ENCODE results near the gene TLR9.

Gene TLR9

DNA sequence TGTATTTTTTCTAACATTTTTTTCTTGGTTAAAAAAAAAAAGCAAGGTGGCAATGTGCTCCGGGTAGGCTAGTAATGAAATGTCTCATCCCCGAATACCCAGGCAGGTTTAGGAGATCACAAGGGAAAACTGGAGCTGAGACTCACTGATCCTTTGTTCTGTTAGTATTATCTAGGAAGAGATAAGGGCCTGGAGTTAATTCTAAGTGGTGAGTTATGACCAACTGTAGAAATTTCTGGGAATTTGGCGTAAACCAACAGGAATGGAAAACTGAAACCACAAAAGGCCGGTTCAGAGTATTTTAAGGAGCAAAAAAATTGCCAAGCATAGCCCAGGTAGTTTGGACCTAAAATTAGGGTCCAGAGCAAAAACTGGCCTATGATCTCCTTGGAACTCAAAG lies 32.5 kb upstream of the TLR9 start:
- DNase-seq, result no peak
- no peak overlapping the region for H2BK15ac ChIP-seq (replicated peaks; ENCODE audit: low read depth)
- no peak overlapping the region for H4K8ac ChIP-seq (ENCODE audit: low read depth, low read length)
- no peak overlapping the region for H2AK5ac ChIP-seq (ENCODE audit: low read length)
- H3K4me2 ChIP-seq (ENCODE audit: low read length), result no peak overlapping the region
- H2BK120ac ChIP-seq (ENCODE audit: low read depth, low read length), result no peak overlapping the region
- no peak overlapping the region for H3K56ac ChIP-seq (ENCODE audit: low read length)
- no peak overlapping the region for H3K9ac ChIP-seq (ENCODE audit: low read length)
- H3K79me2 ChIP-seq (ENCODE audit: control insufficient read depth, insufficient read depth, low read length), result no peaks in the 10 kb centered on the region
- no peak overlapping the region for H2BK5ac ChIP-seq (ENCODE audit: low read length)
- peaks cover 23% of the 10 kb centered on the region for H3K36me3 ChIP-seq (ENCODE audit: control insufficient read depth, insufficient read depth, low read length)
- no peak overlapping the region for H3K4me3 ChIP-seq (ENCODE audit: low read length)
- H4K5ac ChIP-seq (ENCODE audit: low read length), result no peak overlapping the region
- no peaks in the 10 kb centered on the region for H3K27me3 ChIP-seq (ENCODE audit: insufficient read depth, low read length, poor library complexity)
- no peak overlapping the region for H3K23ac ChIP-seq (ENCODE audit: low read length)
- H3K18ac ChIP-seq (ENCODE audit: low read length), result no peak overlapping the region
- H3K27ac ChIP-seq (ENCODE audit: low read depth, low read length), result no peak overlapping the region
- H3K4me1 ChIP-seq (ENCODE audit: control insufficient read depth, low read depth, low read length), result no peaks in the 10 kb centered on the region
- H3K79me1 ChIP-seq (ENCODE audit: low read length), result peaks cover 2% of the 10 kb centered on the region
- WGBS (ENCODE audit: extremely low coverage, insufficient coverage, low lambda C conversion rate), result no CpG with 5 or more reads among the region's 4 CpGs
- H3K4ac ChIP-seq (ENCODE audit: low read depth, low read length), result no peak overlapping the region

DNA sequence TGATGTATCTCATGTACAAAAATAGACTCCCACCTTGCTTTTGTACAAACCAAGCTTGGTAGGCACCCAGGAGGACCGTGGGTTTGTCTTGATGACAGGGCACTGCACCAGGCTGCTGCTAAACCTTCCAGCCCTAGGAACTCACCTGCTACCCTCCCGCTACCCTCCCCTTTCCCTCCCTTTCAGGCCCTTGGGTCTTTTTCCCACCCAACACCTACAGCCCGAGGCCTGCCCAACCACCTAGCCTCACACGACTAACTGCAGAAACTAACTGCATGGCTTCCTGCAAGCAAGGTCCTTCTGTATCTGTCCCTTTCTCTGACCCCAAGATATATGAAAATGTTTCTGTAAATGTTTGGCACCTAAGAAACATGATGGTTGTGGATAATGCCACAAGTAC lies 31.2 kb upstream of the TLR9 start:
- H3K36me3 ChIP-seq (ENCODE audit: control insufficient read depth, insufficient read depth, low read length), result peaks cover 23% of the 10 kb centered on the region
- no peak overlapping the region for H3K9ac ChIP-seq (ENCODE audit: low read length)
- no peak overlapping the region for H2BK15ac ChIP-seq (replicated peaks; ENCODE audit: low read depth)
- H3K18ac ChIP-seq (ENCODE audit: low read length), result no peak overlapping the region
- WGBS (ENCODE audit: extremely low coverage, insufficient coverage, low lambda C conversion rate), result no CpG with 5 or more reads among the region's 4 CpGs
- no peaks in the 10 kb centered on the region for H3K79me1 ChIP-seq (ENCODE audit: low read length)
- H3K79me2 ChIP-seq (ENCODE audit: control insufficient read depth, insufficient read depth, low read length), result no peaks in the 10 kb centered on the region
- H2BK120ac ChIP-seq (ENCODE audit: low read depth, low read length), result no peak overlapping the region
- no peak overlapping the region for H2BK5ac ChIP-seq (ENCODE audit: low read length)
- no peak overlapping the region for H3K4ac ChIP-seq (ENCODE audit: low read depth, low read length)
- no peak overlapping the region for H2AK5ac ChIP-seq (ENCODE audit: low read length)
- no peak overlapping the region for H3K56ac ChIP-seq (ENCODE audit: low read length)
- H3K23ac ChIP-seq (ENCODE audit: low read length), result no peak overlapping the region
- H3K4me2 ChIP-seq (ENCODE audit: low read length), result no peak overlapping the region
- H4K5ac ChIP-seq (ENCODE audit: low read length), result no peak overlapping the region
- no peak overlapping the region for H3K27ac ChIP-seq (ENCODE audit: low read depth, low read length)
- no peaks in the 10 kb centered on the region for H3K27me3 ChIP-seq (ENCODE audit: insufficient read depth, low read length, poor library complexity)
- H3K4me3 ChIP-seq (ENCODE audit: low read length), result no peak overlapping the region
- H3K4me1 ChIP-seq (ENCODE audit: control insufficient read depth, low read depth, low read length), result no peaks in the 10 kb centered on the region
- DNase-seq, result no peak
- no peak overlapping the region for H4K8ac ChIP-seq (ENCODE audit: low read depth, low read length)

DNA sequence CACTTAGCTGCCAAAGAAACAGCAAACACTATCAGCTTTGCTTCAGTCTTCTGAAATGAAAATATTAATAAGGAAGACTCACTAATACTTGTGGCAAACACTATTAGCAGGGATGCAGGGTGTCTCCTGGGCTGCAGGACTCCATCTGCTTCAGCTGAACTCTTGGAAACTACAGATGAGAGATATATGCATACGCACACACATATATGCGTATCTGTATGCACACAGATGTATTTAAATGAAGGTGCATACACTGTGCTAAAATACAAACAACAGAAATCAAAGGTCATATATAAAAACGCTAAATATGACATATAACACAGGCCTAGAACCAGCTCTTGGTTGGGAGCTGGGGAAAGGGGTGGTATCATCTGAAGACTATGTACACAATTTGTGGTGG lies 30.7 kb upstream of the TLR9 start:
- H3K4me1 ChIP-seq (ENCODE audit: control insufficient read depth, low read depth, low read length), result no peaks in the 10 kb centered on the region
- H2BK15ac ChIP-seq (replicated peaks; ENCODE audit: low read depth), result no peak overlapping the region
- H2BK120ac ChIP-seq (ENCODE audit: low read depth, low read length), result no peak overlapping the region
- H3K9ac ChIP-seq (ENCODE audit: low read length), result no peak overlapping the region
- H3K23ac ChIP-seq (ENCODE audit: low read length), result no peak overlapping the region
- WGBS (ENCODE audit: extremely low coverage, insufficient coverage, low lambda C conversion rate), result no CpG with 5 or more reads among the region's 3 CpGs
- no peak overlapping the region for H4K8ac ChIP-seq (ENCODE audit: low read depth, low read length)
- no peak overlapping the region for H3K56ac ChIP-seq (ENCODE audit: low read length)
- H4K5ac ChIP-seq (ENCODE audit: low read length), result no peak overlapping the region
- DNase-seq, result no peak
- no peak overlapping the region for H2AK5ac ChIP-seq (ENCODE audit: low read length)
- H3K4ac ChIP-seq (ENCODE audit: low read depth, low read length), result no peak overlapping the region
- H3K4me3 ChIP-seq (ENCODE audit: low read length), result no peak overlapping the region
- no peaks in the 10 kb centered on the region for H3K79me2 ChIP-seq (ENCODE audit: control insufficient read depth, insufficient read depth, low read length)
- no peak overlapping the region for H3K27ac ChIP-seq (ENCODE audit: low read depth, low read length)
- no peak overlapping the region for H2BK5ac ChIP-seq (ENCODE audit: low read length)
- H3K18ac ChIP-seq (ENCODE audit: low read length), result no peak overlapping the region
- no peaks in the 10 kb centered on the region for H3K27me3 ChIP-seq (ENCODE audit: insufficient read depth, low read length, poor library complexity)
- no peak overlapping the region for H3K4me2 ChIP-seq (ENCODE audit: low read length)
- peaks cover 23% of the 10 kb centered on the region for H3K36me3 ChIP-seq (ENCODE audit: control insufficient read depth, insufficient read depth, low read length)
- H3K79me1 ChIP-seq (ENCODE audit: low read length), result no peaks in the 10 kb centered on the region

DNA sequence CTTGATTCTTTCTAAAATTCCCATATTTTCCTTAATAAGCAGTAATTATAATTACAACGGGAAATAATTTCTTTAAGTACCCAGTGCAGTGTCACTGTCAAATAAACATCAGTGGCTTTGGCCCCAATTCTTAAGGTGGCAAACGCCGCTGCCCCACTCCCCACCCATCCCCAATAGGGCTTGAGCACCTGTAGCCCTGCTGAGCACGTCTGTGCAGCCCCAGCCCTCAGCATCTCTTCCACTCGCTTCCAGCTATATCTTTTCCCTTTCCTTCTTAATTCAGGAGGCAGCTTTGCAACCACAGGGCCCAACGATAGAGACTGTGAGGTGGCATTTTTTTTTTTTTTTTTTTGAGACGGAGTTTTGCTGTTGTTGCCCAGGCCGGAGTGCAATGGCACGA lies 29.2 kb upstream of the TLR9 start:
- Histone ChIP-seq H3K23ac (ENCODE audit: low read length) (no peak overlapping the region), H3K18ac (ENCODE audit: low read length) (no peak overlapping the region), H2BK5ac (ENCODE audit: low read length) (no peak overlapping the region), H4K5ac (ENCODE audit: low read length) (no peak overlapping the region), H3K4ac (ENCODE audit: low read depth, low read length) (no peak overlapping the region), H2AK5ac (ENCODE audit: low read length) (no peak overlapping the region), H4K8ac (ENCODE audit: low read depth, low read length) (no peak overlapping the region), H2BK15ac (replicated peaks; ENCODE audit: low read depth) (no peak overlapping the region), H3K79me2 (ENCODE audit: control insufficient read depth, insufficient read depth, low read length) (no peaks in the 10 kb centered on the region), H2BK120ac (ENCODE audit: low read depth, low read length) (no peak overlapping the region), H3K56ac (ENCODE audit: low read length) (no peak overlapping the region), H3K4me3 (ENCODE audit: low read length) (no peak overlapping the region), H3K27ac (ENCODE audit: low read depth, low read length) (no peak overlapping the region), H3K36me3 (ENCODE audit: control insufficient read depth, insufficient read depth, low read length) (peaks cover 22% of the 10 kb centered on the region), H3K27me3 (ENCODE audit: insufficient read depth, low read length, poor library complexity) (no peaks in the 10 kb centered on the region), H3K9ac (ENCODE audit: low read length) (no peak overlapping the region), H3K4me2 (ENCODE audit: low read length) (no peak overlapping the region), H3K79me1 (ENCODE audit: low read length) (no peaks in the 10 kb centered on the region), H3K4me1 (ENCODE audit: control insufficient read depth, low read depth, low read length) (no peaks in the 10 kb centered on the region)
- DNase-seq, result no peak
- WGBS (ENCODE audit: extremely low coverage, insufficient coverage, low lambda C conversion rate), result no CpG with 5 or more reads among the region's 9 CpGs

DNA sequence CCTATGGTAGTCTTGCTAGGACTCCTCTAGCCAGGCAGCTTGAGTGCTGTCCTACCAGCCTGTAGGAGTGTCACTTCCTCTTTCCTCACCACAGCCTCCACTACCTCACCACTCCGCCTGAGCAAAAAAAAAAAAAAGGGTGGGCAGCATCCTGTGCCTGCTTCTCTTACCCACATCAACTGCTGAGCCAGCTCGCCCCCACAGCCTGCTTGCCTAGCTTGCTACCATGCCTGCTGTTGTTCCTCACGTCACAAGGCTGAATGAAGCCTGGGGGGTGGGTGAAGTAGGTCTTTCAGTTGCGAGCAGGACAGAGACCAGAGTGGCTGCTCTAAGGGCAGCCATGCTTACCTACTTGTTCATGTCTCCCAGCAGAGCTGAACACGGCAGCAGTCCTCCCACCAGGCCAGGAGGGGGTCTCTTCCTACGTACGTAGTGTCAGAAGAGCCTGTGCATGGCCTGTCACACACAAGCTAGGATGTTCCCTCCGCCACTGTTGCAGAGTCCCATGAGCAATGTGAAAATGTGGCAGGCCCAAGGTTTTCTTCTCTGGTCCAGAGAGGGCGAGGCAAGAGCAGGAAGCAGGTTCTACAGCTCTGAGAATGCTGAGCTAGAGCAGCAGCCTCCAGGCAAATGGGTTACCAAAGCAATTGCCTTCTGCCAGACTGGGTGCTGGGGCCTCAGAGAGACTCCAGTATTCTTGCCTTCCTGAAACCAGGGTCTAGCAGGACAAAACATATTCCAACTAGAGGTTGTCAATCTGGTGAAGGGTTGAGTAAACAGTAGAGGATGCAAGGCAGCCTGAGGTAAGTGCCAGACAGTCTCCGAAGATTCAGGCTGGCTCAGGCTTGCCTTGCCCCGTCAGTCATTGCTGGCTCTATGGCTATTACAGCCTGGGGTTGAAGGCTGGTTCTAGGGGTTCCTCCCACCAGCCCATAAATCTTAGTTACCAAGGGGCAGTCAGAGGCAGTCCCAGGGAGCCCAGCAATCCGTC lies 28.2 kb upstream of the TLR9 start:
- H2BK120ac ChIP-seq (ENCODE audit: low read depth, low read length), result no peak overlapping the region

More for the DNA sequence above, 28.2 kb upstream of the TLR9 start:
- no peak overlapping the region for H4K5ac ChIP-seq (ENCODE audit: low read length)
- H2AK5ac ChIP-seq (ENCODE audit: low read length), result no peak overlapping the region
- no peak overlapping the region for H3K27ac ChIP-seq (ENCODE audit: low read depth, low read length)
- no CpG with 5 or more reads among the region's 12 CpGs for WGBS (ENCODE audit: extremely low coverage, insufficient coverage, low lambda C conversion rate)
- no peaks in the 10 kb centered on the region for H3K4me1 ChIP-seq (ENCODE audit: control insufficient read depth, low read depth, low read length)
- H3K9ac ChIP-seq (ENCODE audit: low read length), result no peak overlapping the region
- DNase-seq, result no peak
- H2BK5ac ChIP-seq (ENCODE audit: low read length), result no peak overlapping the region
- H3K36me3 ChIP-seq (ENCODE audit: control insufficient read depth, insufficient read depth, low read length), result peaks cover 15% of the 10 kb centered on the region
- no peaks in the 10 kb centered on the region for H3K79me2 ChIP-seq (ENCODE audit: control insufficient read depth, insufficient read depth, low read length)
- no peak overlapping the region for H3K4ac ChIP-seq (ENCODE audit: low read depth, low read length)
- no peak overlapping the region for H3K4me2 ChIP-seq (ENCODE audit: low read length)
- H3K4me3 ChIP-seq (ENCODE audit: low read length), result no peak overlapping the region
- no peak overlapping the region for H4K8ac ChIP-seq (ENCODE audit: low read depth, low read length)
- H3K56ac ChIP-seq (ENCODE audit: low read length), result no peak overlapping the region
- H3K18ac ChIP-seq (ENCODE audit: low read length), result no peak overlapping the region
- no peaks in the 10 kb centered on the region for H3K27me3 ChIP-seq (ENCODE audit: insufficient read depth, low read length, poor library complexity)
- no peak overlapping the region for H3K23ac ChIP-seq (ENCODE audit: low read length)
- H3K79me1 ChIP-seq (ENCODE audit: low read length), result no peaks in the 10 kb centered on the region
- H2BK15ac ChIP-seq (replicated peaks; ENCODE audit: low read depth), result no peak overlapping the region

Measured in mesendoderm (in vitro differentiated cells).